MM.1S (cell line): ENCODE data around the gene GAB1.

ENCODE experiments used
- EZH2 ChIP-seq: fragments of 300-600 bp; sonication (generic); optimal IDR thresholded peaks from 2 replicates; pipeline ENCODE3; 2017; ENCODE audit warnings: low read depth, mild to moderate bottlenecking, antibody characterized with exemption, low read length, mixed read lengths
- TF ChIP-seq, protein P1 (sequence below): fragments of 300-600 bp; sonication (generic); IDR thresholded peaks from 2 replicates; pipeline ENCODE4 v1.5.1; 2016; ENCODE audit warnings: antibody characterized with exemption, low read length, mixed read lengths

DNA sequence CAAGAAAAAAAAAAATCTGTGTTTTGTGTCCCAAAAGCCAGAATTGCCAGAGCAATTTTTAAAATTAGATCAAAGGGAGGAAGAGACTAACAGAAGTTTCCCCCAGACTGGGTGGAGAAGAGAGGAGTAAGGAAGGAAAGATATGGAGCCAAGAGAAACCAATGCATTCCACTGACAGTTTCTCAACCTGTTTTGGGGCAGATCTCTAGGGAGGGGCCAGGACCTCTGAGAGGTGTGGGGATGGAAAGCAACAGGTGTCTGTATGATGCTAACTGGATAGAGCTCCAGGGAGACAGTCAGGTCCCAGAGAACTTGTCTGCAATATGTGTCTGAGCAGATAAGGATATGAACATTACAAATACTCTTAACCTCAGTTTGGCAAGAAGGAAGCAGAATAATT, 22.7 kb upstream of the GAB1 start:
- TF ChIP-seq, protein P1, sequence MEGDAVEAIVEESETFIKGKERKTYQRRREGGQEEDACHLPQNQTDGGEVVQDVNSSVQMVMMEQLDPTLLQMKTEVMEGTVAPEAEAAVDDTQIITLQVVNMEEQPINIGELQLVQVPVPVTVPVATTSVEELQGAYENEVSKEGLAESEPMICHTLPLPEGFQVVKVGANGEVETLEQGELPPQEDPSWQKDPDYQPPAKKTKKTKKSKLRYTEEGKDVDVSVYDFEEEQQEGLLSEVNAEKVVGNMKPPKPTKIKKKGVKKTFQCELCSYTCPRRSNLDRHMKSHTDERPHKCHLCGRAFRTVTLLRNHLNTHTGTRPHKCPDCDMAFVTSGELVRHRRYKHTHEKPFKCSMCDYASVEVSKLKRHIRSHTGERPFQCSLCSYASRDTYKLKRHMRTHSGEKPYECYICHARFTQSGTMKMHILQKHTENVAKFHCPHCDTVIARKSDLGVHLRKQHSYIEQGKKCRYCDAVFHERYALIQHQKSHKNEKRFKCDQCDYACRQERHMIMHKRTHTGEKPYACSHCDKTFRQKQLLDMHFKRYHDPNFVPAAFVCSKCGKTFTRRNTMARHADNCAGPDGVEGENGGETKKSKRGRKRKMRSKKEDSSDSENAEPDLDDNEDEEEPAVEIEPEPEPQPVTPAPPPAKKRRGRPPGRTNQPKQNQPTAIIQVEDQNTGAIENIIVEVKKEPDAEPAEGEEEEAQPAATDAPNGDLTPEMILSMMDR: no peak
- TF ChIP-seq EZH2: no peak
